RPMI7951 (cell line): ENCODE results near the gene COQ5. TPM values are rescaled to one million over a fixed set of nuclear protein-coding genes. Genes with fewer than 3 reads are reported as not detected.
A peak's percentile ranks its signal among the peaks of the same experiment; 100 is the strongest.

Experiments
- DNase-seq: peaks from one replicate; pipeline ENCODE4 v3.0.0-alpha.2; 2012; ENCODE audit warnings: low read depth
- total RNA-seq: library from RNA; depleted of rRNA; stranded (reverse); fragments of >200 nt; shearing (Covaris generic); gene quantifications from 2 replicates; pipeline ENCODE4 v1.2.3, GENCODE V29; 2014

The COQ5 gene
- total RNA-seq, 1 experiment from 2014 or later: 32.3 TPM

- DNase-seq: no peak
Measured at GRCh38 chr12:120483621-120484020, 45.3 kb downstream of the COQ5 start.

- no peak for DNase-seq
Measured at GRCh38 chr12:120481022-120481767, 47.8 kb downstream of the COQ5 start.

GRCh38 chr12:120480211-120480610, 48.7 kb downstream of the COQ5 start:
- DNase-seq: no peak

- no peak for DNase-seq
Measured at GRCh38 chr12:120479458-120479857, 49.5 kb downstream of the COQ5 start.

GRCh38 chr12:120475643-120476042, 53.3 kb downstream of the COQ5 start:
- DNase-seq: no peak

GRCh38 chr12:120474616-120474960, 54.4 kb downstream of the COQ5 start:
- peak; percentile 87 for DNase-seq

GRCh38 chr12:120473807-120474615, 54.9 kb downstream of the COQ5 start:
- DNase-seq: no peak

GRCh38 chr12:120472521-120472920, 56.4 kb downstream of the COQ5 start:
- DNase-seq: no peak

- DNase-seq: peak; percentile 27
Measured at GRCh38 chr12:120470150-120470784, 58.7 kb downstream of the COQ5 start.

GRCh38 chr12:120469450-120470149, 59.4 kb downstream of the COQ5 start, which contains the start of gene SRSF9:
TSS of gene SRSF9 (minus strand) at chr12:120469748. CDS start at chr12:120469609, 139 bp downstream.
- peak; percentile 92 for DNase-seq

- DNase-seq: no peak
Measured at GRCh38 chr12:120468821-120469449, 60.0 kb downstream of the COQ5 start.

GRCh38 chr12:120468325-120468820, 60.6 kb downstream of the COQ5 start:
- peak; percentile 59 for DNase-seq

GRCh38 chr12:120467439-120467838, 61.5 kb downstream of the COQ5 start:
- DNase-seq: no peak

GRCh38 chr12:120466560-120467315, 62.2 kb downstream of the COQ5 start:
- peak; percentile 36 for DNase-seq

- no peak for DNase-seq
Measured at GRCh38 chr12:120465756-120466155, 63.2 kb downstream of the COQ5 start.

- DNase-seq: no peak
Measured at GRCh38 chr12:120463712-120464111, 65.2 kb downstream of the COQ5 start.

- no peak for DNase-seq
Measured at GRCh38 chr12:120462099-120462640, 66.8 kb downstream of the COQ5 start.

- DNase-seq: no peak
Measured at GRCh38 chr12:120460157-120460556, 68.8 kb downstream of the COQ5 start.

- DNase-seq: no peak
Measured at GRCh38 chr12:120457133-120457532, 71.8 kb downstream of the COQ5 start.

GRCh38 chr12:120455302-120455701, 73.7 kb downstream of the COQ5 start:
- no peak for DNase-seq
